HepG2 (cell line): ENCODE measurements around the gene IPO13. TPM values are rescaled to one million over a fixed set of nuclear protein-coding genes. Genes with fewer than 3 reads are reported as not detected.

ENCODE experiments used
- BORCS8-MEF2B ChIP-seq: sonication (generic); formaldehyde crosslinking; IDR thresholded peaks from 2 replicates; pipeline ENCODE4 v1.8.0; 2022; ENCODE audit warnings: mild to moderate bottlenecking, missing genetic modification reagents
- CHD2 ChIP-seq: IDR thresholded peaks from 2 replicates; pipeline ENCODE4 v1.6.1; 2011; ENCODE audit warnings: low read depth, low read length, improper control_type of control experiment
- MIXL1 ChIP-seq: IDR thresholded peaks from 2 replicates; pipeline ENCODE4 v1.6.1; 2016
- NFATC3 ChIP-seq: sonication (generic); formaldehyde crosslinking; IDR thresholded peaks from 2 replicates; pipeline ENCODE4 v1.5.1; 2020; ENCODE audit warnings: mild to moderate bottlenecking, missing genetic modification reagents
- PHF21A ChIP-seq: sonication (generic); formaldehyde crosslinking; IDR thresholded peaks from 2 replicates; pipeline ENCODE4 v1.5.0; 2020; ENCODE audit warnings: mild to moderate bottlenecking, missing genetic modification reagents
- RNF2 ChIP-seq: fragments of 450-650 bp; conservative IDR thresholded peaks from 2 replicates; pipeline ENCODE4 v1.6.1; 2016; ENCODE audit warnings: low read depth
- SMAD1 ChIP-seq: sonication (generic); formaldehyde crosslinking; IDR thresholded peaks from 2 replicates; pipeline ENCODE4 v1.4.0; 2020; ENCODE audit warnings: missing genetic modification reagents, low read depth, mild to moderate bottlenecking, borderline replicate concordance
- TARDBP ChIP-seq: sonication (generic); formaldehyde crosslinking; IDR thresholded peaks from 2 replicates; pipeline ENCODE4 v1.8.0; 2022; ENCODE audit warnings: mild to moderate bottlenecking, missing genetic modification reagents
- THAP9 ChIP-seq: sonication (generic); formaldehyde crosslinking; IDR thresholded peaks from 2 replicates; pipeline ENCODE4; 2020; ENCODE audit warnings: missing genetic modification reagents, mild to moderate bottlenecking, borderline replicate concordance
- ZBTB46 ChIP-seq: sonication (generic); formaldehyde crosslinking; IDR thresholded peaks from 2 replicates; pipeline ENCODE4 v1.4.0; 2020; ENCODE audit warnings: mild to moderate bottlenecking, missing genetic modification reagents, borderline replicate concordance
- ZFP90 ChIP-seq: sonication (generic); formaldehyde crosslinking; IDR thresholded peaks from 2 replicates; pipeline ENCODE4 v1.8.0; 2022; ENCODE audit warnings: missing genetic modification reagents, mild to moderate bottlenecking, inconsistent platforms, borderline replicate concordance
- ZFYVE20 ChIP-seq: sonication (generic); formaldehyde crosslinking; IDR thresholded peaks from 2 replicates; pipeline ENCODE4 v1.8.0; 2023; ENCODE audit warnings: low read depth, mild to moderate bottlenecking, moderate library complexity, missing genetic modification reagents, borderline replicate concordance
- ZNF124 ChIP-seq: sonication (generic); formaldehyde crosslinking; IDR thresholded peaks from 2 replicates; pipeline ENCODE4 v1.4.0; 2020; ENCODE audit warnings: missing genetic modification reagents
- ZNF143 ChIP-seq: sonication (generic); formaldehyde crosslinking; IDR thresholded peaks from 2 replicates; pipeline ENCODE4 v1.4.0; 2020; ENCODE audit warnings: missing genetic modification reagents
- ZNF569 ChIP-seq: sonication (generic); formaldehyde crosslinking; IDR thresholded peaks from 2 replicates; pipeline ENCODE4 v1.5.0; 2020; ENCODE audit warnings: mild to moderate bottlenecking, missing genetic modification reagents, moderate library complexity, borderline replicate concordance
- polyA plus RNA-seq, 8 experiments: library from polyadenylated mRNA; depleted of rRNA in 3 of 8; stranded (reverse) in 7 of 8; unstranded in 1 of 8; fragments of >200 nt; fragmentation: Illumina TruSeq in 4 of 8; extraction: Trizol in 4 of 8; gene quantifications; 2 replicates each; pipeline versions ENCODE4 v1.2.1 to v1.2.3, GENCODE V29; 2011 to 2016; ENCODE audit warnings: low read depth in 4 of 8, missing spikeins in 1 of 8, mixed read lengths in 1 of 8; ENCODE audit not compliant: insufficient read depth in 1 of 8
- total RNA-seq, 5 experiments: library from RNA; depleted of rRNA; stranded (reverse); fragments of >200 nt; fragmentation: Illumina TruSeq; extraction: Trizol; gene quantifications; 2 replicates each; pipeline ENCODE4 v1.2.3, GENCODE V29; 2016; ENCODE audit warnings: low read depth in 1 of 5
- TF ChIP-seq, protein P1 (sequence below): sonication (generic); formaldehyde crosslinking; IDR thresholded peaks from 2 replicates; pipeline ENCODE4 v1.9.0; 2022; ENCODE audit warnings: missing genetic modification reagents, mild to moderate bottlenecking, borderline replicate concordance
- TF ChIP-seq, protein P2 (sequence below): sonication (generic); formaldehyde crosslinking; IDR thresholded peaks from 2 replicates; pipeline ENCODE4 v1.8.0; 2023; ENCODE audit warnings: mild to moderate bottlenecking, missing genetic modification reagents

IPO13 gene
- total and polyA plus RNA-seq, 2 of the 13 experiments (the other 11 are each of a cell fraction or from before 2014, with no cell fraction given), result 12.9 to 15.6 TPM

GRCh38 chr1:43986712-43987111 lies 40.0 kb downstream of the IPO13 start (continued):
- TF ChIP-seq, protein P1, sequence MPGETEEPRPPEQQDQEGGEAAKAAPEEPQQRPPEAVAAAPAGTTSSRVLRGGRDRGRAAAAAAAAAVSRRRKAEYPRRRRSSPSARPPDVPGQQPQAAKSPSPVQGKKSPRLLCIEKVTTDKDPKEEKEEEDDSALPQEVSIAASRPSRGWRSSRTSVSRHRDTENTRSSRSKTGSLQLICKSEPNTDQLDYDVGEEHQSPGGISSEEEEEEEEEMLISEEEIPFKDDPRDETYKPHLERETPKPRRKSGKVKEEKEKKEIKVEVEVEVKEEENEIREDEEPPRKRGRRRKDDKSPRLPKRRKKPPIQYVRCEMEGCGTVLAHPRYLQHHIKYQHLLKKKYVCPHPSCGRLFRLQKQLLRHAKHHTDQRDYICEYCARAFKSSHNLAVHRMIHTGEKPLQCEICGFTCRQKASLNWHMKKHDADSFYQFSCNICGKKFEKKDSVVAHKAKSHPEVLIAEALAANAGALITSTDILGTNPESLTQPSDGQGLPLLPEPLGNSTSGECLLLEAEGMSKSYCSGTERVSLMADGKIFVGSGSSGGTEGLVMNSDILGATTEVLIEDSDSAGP (CRISPR knock-in tag), result peak; percentile 20; the same call in 1 of the 2 replicates
- TF ChIP-seq ZFYVE20 (CRISPR knock-in tag), result no peak
- TF ChIP-seq ZFP90 (CRISPR knock-in tag), result no peak
- TF ChIP-seq ZNF569, result no peak
- no peak for TF ChIP-seq RNF2
- no peak for TF ChIP-seq SMAD1
- TF ChIP-seq MIXL1 (CRISPR knock-in tag), result no peak
- TF ChIP-seq, protein P2, sequence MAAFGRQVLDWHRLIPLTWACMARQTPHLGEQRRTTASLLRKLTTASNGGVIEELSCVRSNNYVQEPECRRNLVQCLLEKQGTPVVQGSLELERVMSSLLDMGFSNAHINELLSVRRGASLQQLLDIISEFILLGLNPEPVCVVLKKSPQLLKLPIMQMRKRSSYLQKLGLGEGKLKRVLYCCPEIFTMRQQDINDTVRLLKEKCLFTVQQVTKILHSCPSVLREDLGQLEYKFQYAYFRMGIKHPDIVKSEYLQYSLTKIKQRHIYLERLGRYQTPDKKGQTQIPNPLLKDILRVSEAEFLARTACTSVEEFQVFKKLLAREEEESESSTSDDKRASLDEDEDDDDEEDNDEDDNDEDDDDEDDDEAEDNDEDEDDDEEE, result no peak
- TF ChIP-seq ZBTB46 (CRISPR knock-in tag), result no peak
- no peak for TF ChIP-seq ZNF124 (CRISPR knock-in tag)
- no peak; the same call in 1 of the 2 replicates for TF ChIP-seq PHF21A
- TF ChIP-seq BORCS8-MEF2B (CRISPR knock-in tag), result peak; percentile 45; the same call in 1 of the 2 replicates
- 0 out of 2 replicates have a peak, but pooled peaks have one; percentile 34 for TF ChIP-seq TARDBP (CRISPR knock-in tag)
- no peak for TF ChIP-seq CHD2
- no peak for TF ChIP-seq ZNF143 (CRISPR knock-in tag)
- no peak for TF ChIP-seq THAP9 (CRISPR knock-in tag)
- no peak for TF ChIP-seq NFATC3 (CRISPR knock-in tag)
